ENCODE measurements around the gene RBM10.

The RBM10 gene

DNA sequence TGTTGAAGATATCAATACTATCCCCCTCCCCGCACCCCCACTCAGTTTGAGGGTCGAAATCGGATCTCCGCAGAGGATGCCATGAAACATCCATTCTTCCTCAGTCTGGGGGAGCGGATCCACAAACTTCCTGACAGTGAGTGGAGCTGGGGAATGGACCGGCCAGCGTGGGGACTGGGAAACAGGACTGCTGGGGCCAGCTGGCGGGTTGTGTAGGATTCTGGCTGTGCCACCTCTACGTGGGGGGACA lies 82.2 kb downstream of the RBM10 start:
- in situ Hi-C loops (cut with HindIII; ENCODE audit: low sequenced_read_pairs), result no loop called here
- DNase-seq (ENCODE audit: low read depth, low spot score), result no peak
- TF ChIP-seq, protein P1, sequence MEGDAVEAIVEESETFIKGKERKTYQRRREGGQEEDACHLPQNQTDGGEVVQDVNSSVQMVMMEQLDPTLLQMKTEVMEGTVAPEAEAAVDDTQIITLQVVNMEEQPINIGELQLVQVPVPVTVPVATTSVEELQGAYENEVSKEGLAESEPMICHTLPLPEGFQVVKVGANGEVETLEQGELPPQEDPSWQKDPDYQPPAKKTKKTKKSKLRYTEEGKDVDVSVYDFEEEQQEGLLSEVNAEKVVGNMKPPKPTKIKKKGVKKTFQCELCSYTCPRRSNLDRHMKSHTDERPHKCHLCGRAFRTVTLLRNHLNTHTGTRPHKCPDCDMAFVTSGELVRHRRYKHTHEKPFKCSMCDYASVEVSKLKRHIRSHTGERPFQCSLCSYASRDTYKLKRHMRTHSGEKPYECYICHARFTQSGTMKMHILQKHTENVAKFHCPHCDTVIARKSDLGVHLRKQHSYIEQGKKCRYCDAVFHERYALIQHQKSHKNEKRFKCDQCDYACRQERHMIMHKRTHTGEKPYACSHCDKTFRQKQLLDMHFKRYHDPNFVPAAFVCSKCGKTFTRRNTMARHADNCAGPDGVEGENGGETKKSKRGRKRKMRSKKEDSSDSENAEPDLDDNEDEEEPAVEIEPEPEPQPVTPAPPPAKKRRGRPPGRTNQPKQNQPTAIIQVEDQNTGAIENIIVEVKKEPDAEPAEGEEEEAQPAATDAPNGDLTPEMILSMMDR (IDR thresholded peaks at IDR 0.05; ENCODE audit: low read depth, low read length), result no peak
- no peak overlapping the region for H3K4me3 ChIP-seq (ENCODE audit: low read depth, low read length)

DNA sequence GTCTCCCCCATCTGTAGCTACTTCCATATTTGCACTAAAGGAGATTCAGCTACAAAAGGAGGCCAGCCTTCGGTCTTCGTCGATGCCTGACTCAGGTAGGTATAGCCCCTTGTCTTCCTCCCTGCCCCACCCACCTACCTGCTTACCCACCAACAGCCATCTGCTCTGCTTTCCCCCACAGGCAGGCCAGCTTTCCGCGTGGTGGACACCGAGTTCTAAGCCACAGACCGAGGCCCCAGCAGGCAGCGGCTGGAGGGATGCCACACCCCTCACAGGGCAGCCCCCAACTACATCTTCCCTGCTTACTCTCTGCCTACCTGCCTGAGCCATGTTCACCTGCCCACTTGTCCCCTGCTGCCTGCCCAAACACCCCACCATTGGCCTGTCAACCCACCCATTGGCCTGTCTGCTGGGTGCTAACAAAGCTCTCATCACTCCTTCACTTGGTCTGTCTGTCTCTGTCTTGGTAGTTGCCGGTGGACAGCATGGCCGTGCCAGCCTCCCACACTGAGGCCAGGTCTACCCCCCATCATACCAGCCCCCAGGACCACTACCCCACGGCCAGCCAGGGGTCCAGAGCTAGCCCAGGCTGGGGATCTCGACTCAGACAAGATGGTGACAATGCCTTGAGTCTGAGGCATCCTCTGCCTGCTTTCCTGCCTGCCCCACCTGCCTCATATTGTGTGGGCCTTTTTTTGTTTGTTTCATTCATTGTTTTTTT lies 83.7 kb downstream of the RBM10 start:
- in situ Hi-C loops (cut with HindIII; ENCODE audit: low sequenced_read_pairs), result no loop called here
- DNase-seq (ENCODE audit: low read depth, low spot score), result no peak
- TF ChIP-seq, protein P1 (IDR thresholded peaks at IDR 0.05; ENCODE audit: low read depth, low read length), result no peak
- no peak overlapping the region for H3K4me3 ChIP-seq (ENCODE audit: low read depth, low read length)

DNA sequence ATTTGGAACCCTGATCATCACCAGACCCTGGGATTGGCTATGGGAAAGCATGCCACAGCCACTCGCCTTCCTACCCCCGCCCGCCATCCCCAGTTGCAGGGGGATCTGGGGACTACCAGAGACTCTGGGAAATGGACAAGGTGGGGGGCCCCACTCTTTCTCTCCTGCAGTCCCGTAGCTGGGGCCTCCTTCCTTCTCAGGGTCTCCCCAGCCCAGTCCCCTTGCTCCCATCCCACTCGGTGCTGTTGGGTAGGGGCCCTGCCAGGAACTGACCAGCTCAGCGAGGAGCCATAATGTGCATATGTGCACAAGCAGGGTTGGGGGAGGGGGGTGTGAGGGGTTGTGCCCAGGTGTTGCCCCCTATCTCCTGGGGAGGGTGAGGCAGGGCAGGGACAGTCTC lies 84.4 kb downstream of the RBM10 start:
- in situ Hi-C loops (cut with HindIII; ENCODE audit: low sequenced_read_pairs), result no loop called here
- no peak overlapping the region for H3K4me3 ChIP-seq (ENCODE audit: low read depth, low read length)
- TF ChIP-seq, protein P1 (IDR thresholded peaks at IDR 0.05; ENCODE audit: low read depth, low read length), result no peak
- DNase-seq (ENCODE audit: low read depth, low spot score), result no peak

DNA sequence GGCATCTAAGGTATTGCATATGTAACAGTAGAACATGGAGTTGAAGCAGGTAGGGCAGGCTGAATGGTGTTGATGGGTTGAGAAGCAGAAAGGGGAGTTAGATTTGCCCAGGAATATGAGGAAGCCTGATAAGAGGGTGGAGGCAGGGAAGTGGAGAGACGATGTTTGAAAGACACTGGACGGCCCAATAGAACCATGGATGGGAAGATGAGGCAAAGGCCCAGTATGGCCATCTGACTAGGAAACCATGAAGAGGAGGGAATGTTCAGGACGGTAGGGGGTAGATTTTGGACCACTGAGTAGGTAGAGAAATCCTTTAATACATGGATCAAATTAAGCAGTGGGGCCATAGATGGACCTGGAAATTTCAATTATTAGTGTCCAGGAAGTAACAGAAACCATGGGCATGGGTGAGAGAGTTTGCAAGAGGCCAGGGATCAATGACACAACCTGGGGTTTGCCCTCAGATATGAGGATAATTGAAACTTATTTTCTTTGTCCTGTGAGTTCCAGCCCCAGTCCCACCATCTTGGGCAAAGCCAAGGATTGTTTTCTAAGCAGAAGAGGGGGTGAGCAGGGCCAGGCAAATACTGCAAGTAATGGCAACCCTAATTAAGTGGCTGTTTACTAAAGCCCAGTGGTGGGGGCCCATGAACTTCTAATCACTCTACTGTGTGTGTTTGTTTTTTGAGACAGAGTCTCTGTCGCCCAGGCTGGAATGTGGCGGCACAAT lies 85.3 kb downstream of the RBM10 start:
- no peak for DNase-seq (ENCODE audit: low read depth, low spot score)
- no peak overlapping the region for H3K4me3 ChIP-seq (ENCODE audit: low read depth, low read length)
- TF ChIP-seq, protein P1 (IDR thresholded peaks at IDR 0.05; ENCODE audit: low read depth, low read length), result no peak
- in situ Hi-C loops (cut with HindIII; ENCODE audit: low sequenced_read_pairs), result no loop called here

DNA sequence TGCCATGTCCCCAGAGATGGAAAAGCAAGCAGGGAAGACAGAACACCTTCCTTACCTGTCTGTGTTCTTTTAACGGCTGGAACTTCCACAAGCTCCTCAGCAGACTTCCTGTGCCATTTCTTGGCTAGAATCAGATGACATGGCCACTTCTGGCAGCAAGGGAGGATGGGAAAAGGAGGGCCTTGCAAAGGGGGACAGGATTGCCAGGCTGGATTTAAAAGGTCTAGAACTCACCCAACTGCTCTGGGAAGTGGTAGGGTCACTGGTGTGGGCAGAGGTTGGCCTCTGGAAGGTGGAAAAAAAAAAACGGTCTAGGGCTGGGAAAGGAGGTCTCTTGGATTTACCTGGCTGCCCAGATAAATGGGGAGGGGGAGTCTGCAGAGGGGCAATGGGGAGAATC lies 86.1 kb downstream of the RBM10 start:
- TF ChIP-seq, protein P1 (IDR thresholded peaks at IDR 0.05; ENCODE audit: low read depth, low read length), result no peak
- H3K4me3 ChIP-seq (ENCODE audit: low read depth, low read length), result no peak overlapping the region
- no peak for DNase-seq (ENCODE audit: low read depth, low spot score)
- in situ Hi-C loops (cut with HindIII; ENCODE audit: low sequenced_read_pairs), result no loop called here

DNA sequence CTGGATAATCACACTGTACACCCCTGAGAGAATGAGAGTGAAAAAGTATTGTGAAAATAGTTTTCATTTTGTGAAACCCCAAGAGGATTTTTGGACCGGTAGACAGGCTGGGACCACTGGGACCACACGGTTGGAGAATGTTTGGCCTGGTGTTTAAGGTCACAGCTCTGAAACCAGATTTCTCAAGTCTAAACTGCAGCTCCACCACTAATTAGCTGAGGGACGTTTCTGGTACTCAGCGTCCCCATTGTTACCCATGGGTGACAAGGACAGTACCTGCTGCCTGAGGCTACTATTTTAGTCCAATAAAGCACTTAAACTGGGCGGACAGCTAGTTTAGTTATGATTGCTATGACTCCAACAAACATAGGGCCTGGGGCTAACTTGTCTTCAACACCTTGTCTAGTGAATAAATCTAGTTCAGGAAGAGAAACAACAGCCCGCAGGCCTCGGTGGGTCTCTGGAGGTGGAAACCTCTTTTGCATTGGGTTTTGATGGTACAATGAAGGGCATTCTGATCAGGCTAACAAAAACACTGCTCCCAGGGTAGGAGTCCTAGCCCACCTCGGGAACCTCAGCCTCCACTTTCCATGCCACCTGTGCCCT lies 87.3 kb downstream of the RBM10 start:
- no peak for DNase-seq (ENCODE audit: low read depth, low spot score)
- TF ChIP-seq, protein P1 (IDR thresholded peaks at IDR 0.05; ENCODE audit: low read depth, low read length), result no peak
- in situ Hi-C loops (cut with HindIII; ENCODE audit: low sequenced_read_pairs), result no loop called here
- peak overlapping the region; percentile 64 for H3K4me3 ChIP-seq (ENCODE audit: low read depth, low read length)

All from astrocyte of the spinal cord (primary cell).